CD14-positive monocyte (primary cell): Measurements from ENCODE around the gene CLEC2D. TPM values are rescaled to one million over a fixed set of nuclear protein-coding genes. Genes with fewer than 3 reads are reported as not detected.

Source experiments
- DNase-seq, 3 donors: peaks; one replicate each; pipeline ENCODE4 v3.0.0-alpha.2; 2011 to 2022
- H2AFZ ChIP-seq: 2 replicates; pipeline ENCODE4 v1.6.0; 2012; ENCODE audit warnings: mild to moderate bottlenecking, low read depth, low read length, inconsistent platforms; ENCODE audit not compliant: insufficient read depth, poor library complexity, severe bottlenecking
- H3K27ac ChIP-seq, 2 donors: 1 replicate in 1 of 2; 2 replicates in 1 of 2; pipeline ENCODE4 v1.5.1; 2012 to 2013; ENCODE audit warnings: low read length in 2 of 2, control low read depth in 1 of 2, inconsistent platforms in 1 of 2, low read depth in 1 of 2, mild to moderate bottlenecking in 1 of 2
- H3K27me3 ChIP-seq, 2 donors: one replicate each; pipeline versions ENCODE4 v1.6.0 to v1.6.1; 2011 to 2013; ENCODE audit warnings: low read length in 2 of 2; ENCODE audit not compliant: control insufficient read depth in 2 of 2, insufficient read depth in 2 of 2
- H3K36me3 ChIP-seq, 2 donors: replicated peaks in 1 of 2; 1 replicate in 1 of 2; 2 replicates in 1 of 2; pipeline versions ENCODE4 v1.5.1 to v1.6.1; 2012 to 2013; ENCODE audit warnings: low read length in 2 of 2, control low read depth in 1 of 2, inconsistent platforms in 1 of 2, mild to moderate bottlenecking in 1 of 2; ENCODE audit not compliant: insufficient read depth in 2 of 2, control insufficient read depth in 1 of 2
- H3K4me1 ChIP-seq, 2 donors: 1 replicate in 1 of 2; 2 replicates in 1 of 2; pipeline versions ENCODE4 v1.5.1 to v1.6.1; 2012 to 2013; ENCODE audit warnings: low read length in 2 of 2, control low read depth in 1 of 2, inconsistent platforms in 1 of 2, mild to moderate bottlenecking in 1 of 2, moderate library complexity in 1 of 2; ENCODE audit not compliant: insufficient read depth in 2 of 2, control insufficient read depth in 1 of 2
- H3K4me2 ChIP-seq: replicated peaks from 2 replicates; pipeline ENCODE3; 2012; ENCODE audit warnings: low read length, moderate library complexity, mild to moderate bottlenecking; ENCODE audit not compliant: poor library complexity, severe bottlenecking; ENCODE audit errors: extremely low read depth
- H3K4me3 ChIP-seq, 3 experiments: fragments of 200-600 bp in 1 of 3; sonication (generic) in 1 of 3; replicated peaks in 1 of 3; 1 replicate in 2 of 3; 2 replicates in 1 of 3; pipeline ENCODE4 v1.5.1; 2011 to 2013; ENCODE audit warnings: low read length in 3 of 3, mild to moderate bottlenecking in 3 of 3, control low read depth in 2 of 3, low read depth in 2 of 3, inconsistent platforms in 1 of 3, moderate library complexity in 1 of 3
- H3K79me2 ChIP-seq: 2 replicates; pipeline ENCODE4 v1.6.0; 2012; ENCODE audit warnings: mild to moderate bottlenecking, control low read depth, inconsistent platforms, low read length, moderate library complexity; ENCODE audit not compliant: insufficient read depth
- H3K9ac ChIP-seq: 2 replicates; pipeline ENCODE4 v1.6.0; 2017; ENCODE audit warnings: low read length, mild to moderate bottlenecking; ENCODE audit not compliant: insufficient read depth, poor library complexity, severe bottlenecking
- H3K9me3 ChIP-seq, 2 donors: replicated peaks in 1 of 2; 1 replicate in 1 of 2; 2 replicates in 1 of 2; pipeline versions ENCODE4 v1.5.1 to v1.6.1; 2012 to 2013; ENCODE audit warnings: low read length in 2 of 2, control low read depth in 1 of 2; ENCODE audit not compliant: control insufficient read depth in 1 of 2, insufficient read depth in 1 of 2
- H4K20me1 ChIP-seq: 2 replicates; pipeline ENCODE4 v1.6.0; 2012; ENCODE audit warnings: mild to moderate bottlenecking, low read length, control low read depth, moderate library complexity; ENCODE audit not compliant: insufficient read depth
- H3K27ac Mint-ChIP-seq, 7 donors: one replicate each; pipeline ENCODE4 v1.8.0; 2020; ENCODE audit warnings: mild to moderate bottlenecking in 7 of 7, mixed read lengths in 7 of 7, moderate library complexity in 6 of 7, inconsistent platforms in 2 of 7
- H3K27me3 Mint-ChIP-seq, 3 donors: one replicate each; pipeline ENCODE4 v1.8.0; 2021 to 2022; ENCODE audit warnings: low read depth in 3 of 3, mild to moderate bottlenecking in 3 of 3, mixed read lengths in 3 of 3, moderate library complexity in 3 of 3, inconsistent platforms in 1 of 3
- H3K36me3 Mint-ChIP-seq, 2 donors: one replicate each; pipeline ENCODE4 v1.8.0; 2020; ENCODE audit warnings: mixed read lengths in 2 of 2, inconsistent platforms in 1 of 2, mild to moderate bottlenecking in 1 of 2
- H3K4me1 Mint-ChIP-seq: one replicate; pipeline ENCODE4 v1.8.0; 2020; ENCODE audit warnings: mild to moderate bottlenecking, mixed read lengths
- H3K4me3 Mint-ChIP-seq, 2 donors: one replicate each; pipeline ENCODE4 v1.8.0; 2020; ENCODE audit warnings: mild to moderate bottlenecking in 2 of 2, mixed read lengths in 2 of 2, moderate library complexity in 1 of 2
- H3K9me3 Mint-ChIP-seq, 7 donors: one replicate each; pipeline ENCODE4 v1.8.0; 2020 to 2022; ENCODE audit warnings: mixed read lengths in 7 of 7, mild to moderate bottlenecking in 6 of 7, moderate library complexity in 6 of 7, inconsistent platforms in 2 of 7
- CTCF ChIP-seq: fragments of 200-600 bp; IDR thresholded peaks from one replicate; pipeline ENCODE4 v1.8.0; 2022; ENCODE audit warnings: antibody characterized with exemption, mild to moderate bottlenecking
- WGBS: methylation state at CpG from one replicate; pipeline ENCODE4 v1.1.5; 2013; ENCODE audit warnings: missing lambda C conversion rate; ENCODE audit not compliant: insufficient coverage; 5-methylcytosine and 5-hydroxymethylcytosine counted together
- intact Hi-C, 2 donors: fragments of 100-400 bp; cut with micrococcal nuclease; formaldehyde crosslinking; loops; one replicate each; pipeline versions ENCODE4 v1.15.0 to v1.15.1; 2023
- polyA plus RNA-seq, 3 donors: library from polyadenylated mRNA; depleted of rRNA in 1 of 3; unstranded in 2 of 3; stranded (reverse) in 1 of 3; fragments of 300-500 nt in 2 of 3; fragments of >200 nt in 1 of 3; fragmentation: Illumina TruSeq in 2 of 3; gene quantifications; 1 replicate in 2 of 3; 2 replicates in 1 of 3; pipeline ENCODE4 v1.2.3, GENCODE V29; 2012 to 2021

Gene CLEC2D
- polyA plus RNA-seq, 3 donors: 2.5 to 26.9 (median 3.9) TPM

- intact Hi-C loops: no loop called here
- Histone ChIP-seq H4K20me1 (no peaks in the 10 kb centered on the region), H3K27me3 (no peaks in the 10 kb centered on the region), H3K27ac (no peak overlapping the region), H3K36me3 (no peaks in the 10 kb centered on the region), H3K4me2 (no peak overlapping the region), H3K9ac (no peak overlapping the region), H3K4me3 (no peak overlapping the region), H3K9me3 (no peaks in the 10 kb centered on the region), H3K79me2 (no peaks in the 10 kb centered on the region), H3K4me1 (peaks cover 16 to 25% of the 10 kb centered on the region in 2 donors), H2AFZ (no peak overlapping the region)
- no peak for TF ChIP-seq CTCF
- 95% methylated on average over 12 of the region's 15 CpGs for WGBS
- H3K4me1 Mint-ChIP-seq: peaks cover 29% of the 10 kb centered on the region
- peaks cover 2 to 6% of the 10 kb centered on the region in 2 donors for H3K36me3 Mint-ChIP-seq
- no peak overlapping the region for H3K27ac Mint-ChIP-seq
- H3K4me3 Mint-ChIP-seq: no peak overlapping the region
- no peaks in the 10 kb centered on the region for H3K27me3 Mint-ChIP-seq
- H3K9me3 Mint-ChIP-seq: no peaks in the 10 kb centered on the region
- DNase-seq: no peak
Observed at GRCh38 chr12:9717070-9717925, 47.8 kb downstream of the CLEC2D start.

- DNase-seq: no peak
- Histone ChIP-seq H3K27me3 (no peaks in the 10 kb centered on the region), H3K9me3 (no peaks in the 10 kb centered on the region), H3K4me2 (no peak overlapping the region), H3K79me2 (peaks cover 15% of the 10 kb centered on the region), H3K9ac (no peak overlapping the region), H3K4me3 (no peak overlapping the region), H3K36me3 (no peaks in the 10 kb centered on the region), H2AFZ (no peak overlapping the region), H3K4me1 (peaks cover 24 to 36% of the 10 kb centered on the region in 2 donors), H4K20me1 (no peaks in the 10 kb centered on the region), H3K27ac (no peak overlapping the region)
- peaks cover 35% of the 10 kb centered on the region for H3K4me1 Mint-ChIP-seq
- peaks cover 2 to 6% of the 10 kb centered on the region in 2 donors for H3K36me3 Mint-ChIP-seq
- intact Hi-C loops: no loop called here
- 100% methylated on average over 2 of the region's 7 CpGs for WGBS
- H3K27me3 Mint-ChIP-seq: no peaks in the 10 kb centered on the region
- H3K27ac Mint-ChIP-seq: no peak overlapping the region
- no peaks in the 10 kb centered on the region for H3K9me3 Mint-ChIP-seq
- no peak overlapping the region for H3K4me3 Mint-ChIP-seq
- no peak for TF ChIP-seq CTCF
Observed at GRCh38 chr12:9718968-9719367, 49.5 kb downstream of the CLEC2D start.
